GM12878 (cell line): ENCODE results near the gene FUT8. TPM values are rescaled to one million over a fixed set of nuclear protein-coding genes. Genes with fewer than 3 reads are reported as not detected.

Source experiments
- ATAC-seq: fragments of 200-7000 bp; cut with Tn5 transposase; 3 replicates; pipeline ENCODE4 v1.9.1; 2020; ENCODE audit warnings: mild to moderate bottlenecking, moderate library complexity
- BruUV-seq: library from RNA; stranded (reverse); fragments of 400-500 nt; replicated peaks from 2 replicates; lab custom pipeline; 2021; lab: Mats Ljungman, UMichigan
- CTCF ChIA-PET: fragments of 300-600 bp; sonication (Branson Sonifier 250); formaldehyde crosslinking; extraction: SDS; loops from one replicate; lab custom pipeline; 2021; ENCODE audit warnings: inconsistent platforms; lab: Yijun Ruan, JAX
- POLR2A ChIA-PET: fragments of 350-600 bp; formaldehyde crosslinking; extraction: SDS; loops from one replicate; lab custom pipeline; 2021; ENCODE audit warnings: inconsistent platforms; lab: Charles Lee
- RAD21 ChIA-PET: fragments of 300-600 bp; sonication (Branson Sonifier 250); formaldehyde crosslinking; loops from one replicate; lab custom pipeline; 2023; ENCODE audit warnings: antibody characterized with exemption; ENCODE audit not compliant: unreplicated experiment; lab: Charles Lee
- SMC1A ChIA-PET: fragments of 300-600 bp; sonication (Branson Sonifier 250); formaldehyde crosslinking; loops from one replicate; lab custom pipeline; 2023; ENCODE audit not compliant: unreplicated experiment, uncharacterized antibody; lab: Charles Lee
- DNase-seq: peaks from one replicate; pipeline ENCODE4 v3.0.0-alpha.2; 2011; ENCODE audit warnings: low read depth, low spot score
- FAIRE-seq: peaks from 3 replicates; lab custom pipeline; 2011; peaks lifted over from hg19 to GRCh38; lab: Jason Lieb, UNC
- H2AFZ ChIP-seq: 2 replicates; pipeline ENCODE4 v1.6.0; 2011; ENCODE audit warnings: low read depth, low read length, control low read depth; ENCODE audit not compliant: control insufficient read depth
- H3K27ac ChIP-seq: 2 replicates; pipeline ENCODE4 v1.5.1; 2011; ENCODE audit warnings: control low read depth; ENCODE audit not compliant: control insufficient read depth, insufficient read depth
- H3K27me3 ChIP-seq, 2 experiments: replicated peaks in 1 of 2; 2 replicates each; pipeline versions ENCODE4 v1.6.0 to v1.6.1; 2011; ENCODE audit warnings: low read length in 1 of 2; ENCODE audit not compliant: control insufficient read depth in 2 of 2, insufficient read depth in 2 of 2
- H3K36me3 ChIP-seq, 2 experiments: 2 replicates each; pipeline ENCODE4 v1.5.1; 2011; ENCODE audit warnings: low read length in 1 of 2; ENCODE audit not compliant: control insufficient read depth in 2 of 2, insufficient read depth in 2 of 2
- H3K4me1 ChIP-seq: 2 replicates; pipeline ENCODE4 v1.6.1; 2011; ENCODE audit warnings: mild to moderate bottlenecking, low read length, moderate library complexity, mixed read lengths; ENCODE audit not compliant: control insufficient read depth, insufficient read depth
- H3K4me2 ChIP-seq: 2 replicates; pipeline ENCODE4 v1.6.0; 2011; ENCODE audit warnings: control low read depth; ENCODE audit not compliant: control insufficient read depth, insufficient read depth
- H3K4me3 ChIP-seq: fragments of 200-600 bp; sonication (generic); 2 replicates; pipeline ENCODE4 v1.5.1; 2016
- H3K79me2 ChIP-seq: 2 replicates; pipeline ENCODE4 v1.6.0; 2011; ENCODE audit warnings: low read length; ENCODE audit not compliant: control insufficient read depth, insufficient read depth
- H3K9ac ChIP-seq: 2 replicates; pipeline ENCODE4 v1.8.0; 2011; ENCODE audit warnings: low read length, control low read depth, mixed read lengths; ENCODE audit not compliant: control insufficient read depth, insufficient read depth
- H3K9me3 ChIP-seq: replicated peaks from 3 replicates; pipeline ENCODE4 v1.5.1; 2011; ENCODE audit warnings: mild to moderate bottlenecking, low read length; ENCODE audit not compliant: control insufficient read depth, insufficient read depth
- H4K20me1 ChIP-seq: 2 replicates; pipeline ENCODE4 v1.6.0; 2011; ENCODE audit not compliant: control insufficient read depth, insufficient read depth
- TCF7 ChIP-seq: IDR thresholded peaks from 2 replicates; pipeline ENCODE4 v1.6.1; 2014; ENCODE audit warnings: antibody characterized with exemption, borderline replicate concordance
- ZNF384 ChIP-seq: IDR thresholded peaks from 2 replicates; pipeline ENCODE4 v1.6.1; 2012; ENCODE audit warnings: low read depth, mild to moderate bottlenecking, low read length, improper control_type of control experiment, borderline replicate concordance
- WGBS: methylation state at CpG from one replicate; pipeline ENCODE4 v1.1.6; 2016; ENCODE audit warnings: low lambda C conversion rate; ENCODE audit not compliant: insufficient replicate concordance, insufficient coverage; ENCODE audit errors: missing lambda C conversion rate; 5-methylcytosine and 5-hydroxymethylcytosine counted together
- in situ Hi-C: fragments of 300-500 bp; cut with MboI; formaldehyde crosslinking; loops from 9 replicates; pipeline ENCODE4 v1.14.3; 2018; ENCODE audit warnings: mixed read lengths
- intact Hi-C: fragments of 100-400 bp; cut with micrococcal nuclease; formaldehyde crosslinking; loops from one replicate; pipeline ENCODE4 v1.14.2; 2022; ENCODE audit not compliant: unreplicated experiment
- polyA plus RNA-seq, 11 experiments: library from polyadenylated mRNA; depleted of rRNA in 4 of 11; unstranded in 6 of 11; stranded (reverse) in 5 of 11; fragments of >200 nt; fragmentation: Nextera tagmentation in 4 of 11; fragmentation: Illumina TruSeq in 1 of 11; extraction: Ambion mirVana in 4 of 11; extraction: Trizol in 1 of 11; gene quantifications; 1 replicate in 1 of 11; 2 replicates in 10 of 11; pipeline versions ENCODE4 v1.2.1 to v1.2.3, GENCODE V29; 2011 to 2016; ENCODE audit warnings: inconsistent platforms in 2 of 11, missing spikeins in 2 of 11, low read depth in 1 of 11
- total RNA-seq, 4 experiments: library from RNA; depleted of rRNA in 3 of 4; stranded (reverse); fragments of >200 nt in 3 of 4; fragmentation: Illumina TruSeq in 1 of 4; extraction: Trizol in 1 of 4; gene quantifications; 2 replicates each; pipeline versions ENCODE4 v1.2.1 to v1.2.3, GENCODE V29; 2013 to 2021
- TF ChIP-seq, protein P1 (sequence below): fragments of 150-350 bp; IDR thresholded peaks from 2 replicates; pipeline ENCODE4 v1.6.1; 2016; ENCODE audit warnings: low read depth, low read length

Gene FUT8
- total and polyA plus RNA-seq, 10 of the 15 experiments (the other 5 are each of a cell fraction or from before 2014, with no cell fraction given), result 21.3 to 106 (median 66.3) TPM

DNA sequence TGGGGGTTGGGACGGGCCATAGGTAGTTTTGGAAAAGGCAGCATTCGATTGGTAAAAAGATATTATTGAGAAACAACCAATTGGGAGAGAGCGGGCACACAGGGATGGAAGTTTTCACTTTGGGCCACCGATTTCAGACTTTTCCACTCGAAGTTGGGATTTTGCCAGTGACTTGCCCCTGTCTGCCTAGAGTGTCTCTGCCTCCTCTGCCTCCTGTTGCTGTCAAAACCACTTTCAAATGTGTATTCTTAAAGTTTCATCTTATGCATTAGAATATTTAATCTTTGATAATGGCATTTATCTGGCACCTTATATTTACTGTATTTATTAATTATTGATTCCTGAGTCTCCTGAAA, 182.3 kb downstream of the FUT8 start:
- intact Hi-C loops (no loop called here), in situ Hi-C loops (no loop called here)
- H3K4me1 ChIP-seq, result no peaks in the 10 kb centered on the region
- ChIA-PET SMC1A (no interaction called here), POLR2A (no interaction called here), RAD21 (no interaction called here), CTCF (interaction anchor here (1.6 kb wide), 1 partner anchor 176 kb away, joined by 3 read pairs; no protein-coding TSS in a partner anchor)
- no peaks in the 10 kb centered on the region for H3K27me3 ChIP-seq
- BruUV-seq, result no TSS peak
- no peak overlapping the region for H3K4me2 ChIP-seq
- no peak for FAIRE-seq
- H3K4me3 ChIP-seq, result no peak overlapping the region
- H3K9ac ChIP-seq, result no peak overlapping the region
- H4K20me1 ChIP-seq, result no peaks in the 10 kb centered on the region
- 91% methylated on average over 5 of the region's 5 CpGs for WGBS
- DNase-seq, result no peak
- H3K9me3 ChIP-seq, result peaks cover 1% of the 10 kb centered on the region; the same call in 1 of the 3 replicates
- H3K27ac ChIP-seq, result no peak overlapping the region
- ATAC-seq, result no peak
- H2AFZ ChIP-seq, result no peak overlapping the region
- peaks cover 3% of the 10 kb centered on the region in 2 experiments; a peak in 3 of 4 replicates for H3K36me3 ChIP-seq
- H3K79me2 ChIP-seq, result peaks cover 4% of the 10 kb centered on the region
- TF ChIP-seq, protein P1, sequence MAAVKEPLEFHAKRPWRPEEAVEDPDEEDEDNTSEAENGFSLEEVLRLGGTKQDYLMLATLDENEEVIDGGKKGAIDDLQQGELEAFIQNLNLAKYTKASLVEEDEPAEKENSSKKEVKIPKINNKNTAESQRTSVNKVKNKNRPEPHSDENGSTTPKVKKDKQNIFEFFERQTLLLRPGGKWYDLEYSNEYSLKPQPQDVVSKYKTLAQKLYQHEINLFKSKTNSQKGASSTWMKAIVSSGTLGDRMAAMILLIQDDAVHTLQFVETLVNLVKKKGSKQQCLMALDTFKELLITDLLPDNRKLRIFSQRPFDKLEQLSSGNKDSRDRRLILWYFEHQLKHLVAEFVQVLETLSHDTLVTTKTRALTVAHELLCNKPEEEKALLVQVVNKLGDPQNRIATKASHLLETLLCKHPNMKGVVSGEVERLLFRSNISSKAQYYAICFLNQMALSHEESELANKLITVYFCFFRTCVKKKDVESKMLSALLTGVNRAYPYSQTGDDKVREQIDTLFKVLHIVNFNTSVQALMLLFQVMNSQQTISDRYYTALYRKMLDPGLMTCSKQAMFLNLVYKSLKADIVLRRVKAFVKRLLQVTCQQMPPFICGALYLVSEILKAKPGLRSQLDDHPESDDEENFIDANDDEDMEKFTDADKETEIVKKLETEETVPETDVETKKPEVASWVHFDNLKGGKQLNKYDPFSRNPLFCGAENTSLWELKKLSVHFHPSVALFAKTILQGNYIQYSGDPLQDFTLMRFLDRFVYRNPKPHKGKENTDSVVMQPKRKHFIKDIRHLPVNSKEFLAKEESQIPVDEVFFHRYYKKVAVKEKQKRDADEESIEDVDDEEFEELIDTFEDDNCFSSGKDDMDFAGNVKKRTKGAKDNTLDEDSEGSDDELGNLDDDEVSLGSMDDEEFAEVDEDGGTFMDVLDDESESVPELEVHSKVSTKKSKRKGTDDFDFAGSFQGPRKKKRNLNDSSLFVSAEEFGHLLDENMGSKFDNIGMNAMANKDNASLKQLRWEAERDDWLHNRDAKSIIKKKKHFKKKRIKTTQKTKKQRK, result no peak
- no peak for TF ChIP-seq ZNF384
- TF ChIP-seq TCF7, result no peak
- TF ChIP-seq, all 136 proteins: peak for 0
